ENCODE measurements around the gene NFIA.

DNA sequence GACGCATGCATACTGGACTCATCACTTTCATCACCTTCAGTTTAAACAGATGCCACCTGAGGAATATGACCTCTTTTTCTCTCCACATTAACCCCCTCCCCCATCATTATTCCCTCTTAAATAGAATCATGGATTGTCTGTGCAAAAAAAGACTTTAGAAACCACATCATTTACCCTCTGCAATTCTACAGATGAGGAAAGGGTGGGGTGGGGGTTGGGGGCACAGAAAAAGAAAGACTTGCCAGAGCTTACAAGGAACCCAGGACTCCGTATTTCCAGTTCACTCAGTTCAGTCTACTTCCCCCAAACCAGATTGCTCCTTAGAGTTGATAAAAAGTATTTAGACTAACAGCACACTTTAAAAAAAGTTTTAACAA, 26.2 kb upstream of the NFIA start:
- TF ChIP-seq POLR2A (IDR thresholded peaks at IDR 0.05) (no peak), POLR2AphosphoS5 (IDR thresholded peaks at IDR 0.05) (no peak)
- TF ChIP-seq, protein P1, sequence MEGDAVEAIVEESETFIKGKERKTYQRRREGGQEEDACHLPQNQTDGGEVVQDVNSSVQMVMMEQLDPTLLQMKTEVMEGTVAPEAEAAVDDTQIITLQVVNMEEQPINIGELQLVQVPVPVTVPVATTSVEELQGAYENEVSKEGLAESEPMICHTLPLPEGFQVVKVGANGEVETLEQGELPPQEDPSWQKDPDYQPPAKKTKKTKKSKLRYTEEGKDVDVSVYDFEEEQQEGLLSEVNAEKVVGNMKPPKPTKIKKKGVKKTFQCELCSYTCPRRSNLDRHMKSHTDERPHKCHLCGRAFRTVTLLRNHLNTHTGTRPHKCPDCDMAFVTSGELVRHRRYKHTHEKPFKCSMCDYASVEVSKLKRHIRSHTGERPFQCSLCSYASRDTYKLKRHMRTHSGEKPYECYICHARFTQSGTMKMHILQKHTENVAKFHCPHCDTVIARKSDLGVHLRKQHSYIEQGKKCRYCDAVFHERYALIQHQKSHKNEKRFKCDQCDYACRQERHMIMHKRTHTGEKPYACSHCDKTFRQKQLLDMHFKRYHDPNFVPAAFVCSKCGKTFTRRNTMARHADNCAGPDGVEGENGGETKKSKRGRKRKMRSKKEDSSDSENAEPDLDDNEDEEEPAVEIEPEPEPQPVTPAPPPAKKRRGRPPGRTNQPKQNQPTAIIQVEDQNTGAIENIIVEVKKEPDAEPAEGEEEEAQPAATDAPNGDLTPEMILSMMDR (IDR thresholded peaks at IDR 0.05) = no peak

Data from prostate gland (tissue), 2 donors.